ENCODE results near the gene TAS2R50. TPM values are rescaled to one million over a fixed set of nuclear protein-coding genes. Genes with fewer than 3 reads are reported as not detected.
"Not testable (repeated sequence)": the region's sequence is repeated elsewhere in the genome, so short reads cannot be mapped to it uniquely, and the experiment has no call there.

The TAS2R50 gene, protein sequence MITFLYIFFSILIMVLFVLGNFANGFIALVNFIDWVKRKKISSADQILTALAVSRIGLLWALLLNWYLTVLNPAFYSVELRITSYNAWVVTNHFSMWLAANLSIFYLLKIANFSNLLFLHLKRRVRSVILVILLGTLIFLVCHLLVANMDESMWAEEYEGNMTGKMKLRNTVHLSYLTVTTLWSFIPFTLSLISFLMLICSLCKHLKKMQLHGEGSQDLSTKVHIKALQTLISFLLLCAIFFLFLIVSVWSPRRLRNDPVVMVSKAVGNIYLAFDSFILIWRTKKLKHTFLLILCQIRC
- polyA plus RNA-seq (2013, experiment 1 of 2; ENCODE audit: insufficient read length) = not detected
- not detected for polyA plus RNA-seq (2013, experiment 2 of 2; ENCODE audit: insufficient read length)

DNA sequence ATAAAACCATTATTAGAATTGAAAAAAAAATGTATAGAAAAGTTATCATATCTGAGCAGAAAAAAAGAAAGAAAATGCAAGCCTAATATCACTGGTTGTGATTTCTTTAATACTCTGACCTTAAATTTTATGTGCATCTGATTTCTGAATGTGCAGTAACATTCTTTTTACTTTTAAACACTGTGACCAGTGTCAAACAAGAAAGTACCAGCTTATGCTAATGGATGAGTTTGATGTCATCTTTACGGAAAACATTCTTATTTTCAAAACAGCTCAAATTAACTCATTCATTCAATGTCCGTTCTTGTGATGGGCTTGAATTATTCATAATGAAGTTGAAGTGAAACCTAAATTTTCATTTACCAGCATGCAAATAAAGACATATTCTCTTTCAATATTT lies at the start of gene TAS2R50:
Gene TAS2R50 (minus strand): TSS at position 101 of the 400 bp plus-strand sequence. CDS start 52 bp downstream, at position 49.
- no peak for DNase-seq

DNA sequence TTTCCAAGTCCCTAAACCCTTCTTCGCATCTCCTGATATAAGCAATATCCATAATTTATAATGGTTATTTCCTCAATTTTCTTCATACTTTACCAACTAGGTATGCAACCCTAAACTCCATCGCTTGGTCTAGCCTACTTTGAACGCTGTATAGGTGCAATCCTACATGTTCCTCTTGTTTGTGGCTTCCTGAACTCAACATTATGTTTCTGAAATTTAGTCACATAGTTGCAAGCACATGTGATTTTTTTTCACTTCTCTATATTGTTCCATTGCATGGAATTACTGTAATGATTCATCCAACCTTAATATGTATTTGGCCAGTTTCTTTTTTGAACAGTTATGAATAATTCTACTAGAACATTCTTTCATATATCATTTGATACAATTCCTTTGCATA lies 47.2 kb upstream of the TAS2R50 start:
- not testable (repeated sequence) for DNase-seq

DNA sequence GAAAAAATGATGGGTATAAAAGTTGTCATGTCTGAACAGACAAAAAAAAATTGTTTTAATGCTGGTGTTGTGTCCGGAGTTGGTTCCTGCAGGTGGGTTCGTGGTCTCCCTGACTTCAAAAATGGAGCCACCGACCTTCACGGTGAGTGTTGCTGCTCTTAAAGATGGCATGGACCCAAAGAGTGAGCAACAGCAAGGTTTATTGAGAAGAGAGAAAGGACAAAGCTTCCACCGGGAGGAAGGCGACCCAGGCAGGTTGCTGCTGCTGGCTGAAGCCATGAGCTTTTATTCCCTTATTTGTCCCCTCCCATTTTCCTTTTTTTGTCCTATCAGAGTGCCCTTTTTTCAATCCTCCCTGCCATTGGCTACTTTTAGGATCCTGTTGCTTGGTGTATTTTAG lies 44.6 kb upstream of the TAS2R50 start, which contains the start of gene TAS2R31:
Gene TAS2R31 (minus strand): TSS at position 101 of the 400 bp plus-strand sequence. CDS start 72 bp downstream, at position 29.
- DNase-seq = no peak

DNA sequence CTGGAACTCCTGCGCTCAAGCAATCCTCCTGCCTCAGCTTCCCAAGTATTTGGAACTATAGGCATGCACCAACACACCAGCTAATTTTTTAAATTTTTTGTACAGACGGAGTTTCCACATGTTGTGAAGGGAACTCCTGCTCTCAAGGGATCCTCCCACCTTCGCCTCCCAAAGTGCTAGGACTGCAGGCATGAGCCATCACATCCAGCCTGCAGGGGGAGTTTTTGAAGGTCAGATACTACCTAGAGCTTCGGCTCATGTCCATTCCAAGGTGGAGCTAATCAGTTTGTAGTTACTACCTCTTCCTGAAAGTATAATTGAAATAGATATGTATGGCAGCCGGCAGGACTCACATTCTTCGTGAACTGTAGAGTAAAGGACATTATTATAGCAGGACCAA lies 39.4 kb upstream of the TAS2R50 start:
- DNase-seq = no peak

DNA sequence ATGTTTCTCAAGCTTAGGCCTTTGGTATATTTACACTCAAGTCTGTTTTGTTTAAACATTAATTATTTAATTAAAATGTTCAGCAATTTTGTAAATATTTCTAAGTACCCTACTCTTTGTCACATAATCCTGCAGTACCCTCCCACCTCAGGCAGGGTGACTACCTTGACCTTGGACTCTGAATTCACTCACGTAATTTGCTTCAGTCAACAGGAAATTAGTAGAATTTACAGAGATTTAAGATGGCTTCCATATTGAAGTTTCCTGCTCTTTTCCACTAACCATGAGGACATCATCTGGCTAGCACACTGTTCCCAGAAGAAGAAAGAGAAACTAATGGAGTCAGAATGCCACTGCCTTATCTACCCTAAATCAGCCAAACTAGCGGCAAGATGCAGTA lies 36.7 kb upstream of the TAS2R50 start:
- DNase-seq = no peak

DNA sequence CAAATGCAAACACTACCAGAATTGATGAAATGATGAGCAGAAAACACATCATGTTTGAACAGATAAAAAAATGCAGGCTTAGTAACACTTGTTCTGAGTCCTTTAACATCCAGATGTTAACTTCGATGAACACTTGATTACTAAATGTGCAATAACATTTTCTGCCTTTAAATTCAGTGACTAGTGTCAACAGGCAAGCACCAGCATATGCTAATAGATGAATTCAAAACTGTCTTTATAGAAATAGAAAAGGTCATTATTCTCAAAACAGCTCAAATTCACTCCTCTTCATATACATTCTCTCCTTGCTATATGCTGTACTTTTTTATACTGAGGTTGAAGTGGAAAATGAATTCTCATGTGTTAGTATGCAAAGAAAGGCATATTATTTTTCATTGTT lies 35.8 kb upstream of the TAS2R50 start, which contains the start of gene TAS2R19:
Gene TAS2R19 (minus strand): TSS at position 101 of the 400 bp plus-strand sequence. CDS start 49 bp downstream, at position 52.
- no peak for DNase-seq

DNA sequence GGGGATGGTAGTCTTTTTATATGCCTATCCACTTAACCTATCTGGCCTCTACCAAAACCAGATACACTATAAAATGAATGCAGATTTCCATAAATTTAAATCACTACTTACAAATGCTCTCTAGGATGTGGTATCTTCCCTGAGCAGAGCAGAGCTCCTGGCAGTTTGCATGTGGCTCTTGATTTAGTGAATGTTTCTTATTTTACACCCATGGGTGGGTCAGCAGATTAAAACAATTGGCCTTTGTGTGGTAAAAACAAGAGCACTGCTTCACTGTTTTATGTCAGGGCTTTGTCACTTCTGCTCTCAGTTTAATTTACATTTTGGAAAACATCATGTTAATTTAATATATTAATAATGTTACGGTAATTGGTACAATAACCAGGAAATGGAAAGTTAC lies 30.2 kb upstream of the TAS2R50 start:
- no peak for DNase-seq

DNA sequence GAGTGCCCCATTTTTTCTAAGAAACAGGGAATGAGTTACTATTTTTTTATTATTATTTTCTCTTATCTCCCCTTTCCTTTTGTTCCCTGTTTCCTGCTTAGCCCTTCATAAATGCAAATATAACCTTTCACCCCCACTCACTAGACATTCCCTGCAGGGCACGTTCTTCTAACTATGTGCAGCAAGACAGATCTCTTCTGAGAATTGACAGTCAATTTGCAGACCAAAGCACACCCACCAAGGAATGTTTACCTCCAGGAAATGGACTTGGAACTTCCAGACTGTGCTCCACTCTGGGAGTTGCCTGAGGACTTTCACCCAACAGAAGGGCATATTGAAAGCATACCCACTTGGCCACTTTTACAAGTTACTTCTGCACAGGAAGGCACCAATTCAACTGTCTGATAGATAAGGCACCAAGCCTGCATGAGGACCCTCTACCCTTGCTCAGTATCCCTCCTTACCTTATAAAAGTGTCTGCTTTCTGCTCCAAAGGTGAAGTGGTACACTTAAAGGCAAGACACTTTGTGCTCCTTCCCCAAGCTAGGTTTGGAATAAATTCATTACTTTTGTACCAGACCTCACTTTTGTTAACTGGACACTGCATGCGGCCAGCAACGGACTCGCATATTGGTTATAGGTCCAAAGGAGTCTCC lies 29.2 kb upstream of the TAS2R50 start:
- no peak for DNase-seq

DNA sequence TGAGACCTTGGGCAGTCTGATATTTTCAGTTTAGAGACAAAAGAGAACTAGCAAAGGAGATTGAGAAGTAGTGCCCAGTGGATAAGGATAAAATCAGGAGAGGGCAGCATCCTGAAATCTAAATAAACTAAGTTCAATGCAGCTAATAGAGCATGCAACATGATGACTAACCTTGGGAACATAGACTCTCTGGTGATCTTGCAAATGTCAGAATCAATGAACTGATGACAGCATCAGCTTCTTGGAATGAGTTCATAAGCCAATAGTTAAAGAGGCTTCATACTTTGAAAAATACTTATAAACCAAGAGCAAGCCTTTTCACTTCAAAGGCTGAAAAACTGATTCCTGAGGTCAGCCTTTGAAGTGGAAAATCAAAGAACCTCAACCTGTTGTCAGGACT lies 27.5 kb upstream of the TAS2R50 start:
- peak; percentile 9 for DNase-seq

DNA sequence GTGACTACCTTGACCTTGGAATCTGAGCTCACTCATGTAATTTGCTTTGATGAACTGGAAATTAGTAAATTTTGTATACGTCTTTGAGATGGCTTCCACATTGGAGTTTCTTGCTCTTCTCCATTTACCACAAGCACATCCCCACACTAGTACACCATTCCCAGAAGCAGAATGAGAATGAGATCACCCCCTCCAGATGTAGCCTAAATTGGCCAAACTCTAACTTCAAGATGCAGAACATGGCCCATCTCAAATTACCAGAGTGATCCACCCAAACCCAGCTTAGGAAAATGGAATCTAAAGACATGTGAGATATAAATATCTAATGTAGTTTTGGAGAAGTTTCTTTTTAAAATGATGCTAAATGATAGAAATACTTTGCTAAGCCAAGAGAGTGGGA lies 20.9 kb upstream of the TAS2R50 start:
- DNase-seq = no peak

DNA sequence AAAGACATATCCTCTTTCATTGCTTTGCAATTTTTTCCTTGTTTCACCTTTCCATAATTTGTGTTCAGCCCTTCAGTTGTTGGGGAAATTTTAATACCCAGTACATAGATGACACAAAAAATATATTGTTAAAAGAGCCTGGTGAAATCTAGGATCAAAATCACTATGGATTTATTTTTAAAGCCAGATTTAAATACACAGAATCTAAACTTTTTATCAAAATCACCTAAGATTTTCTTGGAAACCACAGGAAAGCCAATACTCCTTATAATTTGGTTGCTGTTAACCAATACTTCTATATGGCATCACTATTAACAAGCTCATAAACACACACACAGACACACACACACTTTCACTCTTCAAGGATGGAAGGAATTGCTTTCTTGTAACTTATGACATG lies 11.5 kb upstream of the TAS2R50 start, which contains the start of gene TAS2R20:
Gene TAS2R20 (minus strand): TSS at position 101 of the 400 bp plus-strand sequence. CDS start 429 bp downstream, outside the sequence.
- no peak for DNase-seq

DNA sequence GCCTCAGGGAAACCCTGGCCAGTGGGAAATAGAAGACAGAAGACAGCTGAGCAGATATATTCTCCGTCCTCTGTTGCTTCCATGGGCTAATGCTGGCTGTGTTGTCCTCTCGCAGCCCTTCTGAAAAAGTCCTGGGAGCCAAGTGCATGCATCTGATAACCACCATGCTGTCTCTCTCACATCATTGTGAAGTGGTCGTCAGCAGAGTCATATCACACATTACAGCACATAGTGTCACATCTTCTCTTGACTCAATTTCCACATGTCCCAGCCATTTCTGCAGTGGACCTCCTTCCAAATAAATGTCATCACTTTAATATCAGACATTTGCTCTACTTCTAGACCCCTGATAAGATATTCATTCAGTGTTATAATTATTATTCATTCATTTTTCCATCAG lies 7.6 kb upstream of the TAS2R50 start:
- no peak for DNase-seq

DNA sequence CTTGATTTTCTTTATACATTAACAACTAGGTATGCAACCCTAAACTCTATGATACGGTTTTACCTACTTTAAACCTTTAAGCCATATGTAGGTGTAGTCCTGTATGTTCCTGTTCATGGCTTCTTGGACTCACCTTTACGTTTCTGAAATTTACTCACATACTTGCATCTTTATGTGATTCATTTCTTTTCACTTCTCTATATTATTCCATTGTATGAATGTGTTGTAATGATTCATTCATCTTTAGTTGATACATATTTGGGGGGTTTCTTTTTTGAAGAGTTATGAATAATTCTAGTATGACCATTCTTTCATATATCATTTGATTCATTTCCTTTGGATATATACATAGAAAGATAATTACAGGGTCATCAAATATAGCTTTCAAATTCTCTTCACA lies 2.4 kb upstream of the TAS2R50 start:
- DNase-seq = no peak

DNA sequence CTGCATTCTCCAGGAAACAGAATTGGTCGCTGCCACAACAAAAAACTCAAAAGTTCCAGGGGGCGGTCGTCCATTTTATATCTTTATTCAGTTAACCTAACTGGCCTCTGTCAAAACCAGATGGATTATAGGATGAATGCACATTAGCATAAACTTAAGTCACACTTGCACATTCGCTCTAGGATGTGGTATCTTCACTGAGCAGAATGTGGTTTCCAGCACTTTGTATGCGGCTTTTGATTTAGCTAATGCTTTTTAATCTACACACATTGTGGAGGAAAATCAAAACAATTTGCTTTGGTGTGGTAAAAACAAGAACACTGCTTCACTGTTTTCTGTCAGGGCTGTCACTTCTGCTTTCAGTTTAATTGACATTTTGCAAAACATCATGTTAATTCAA lies 4.5 kb downstream of the TAS2R50 start:
- DNase-seq = no peak

DNA sequence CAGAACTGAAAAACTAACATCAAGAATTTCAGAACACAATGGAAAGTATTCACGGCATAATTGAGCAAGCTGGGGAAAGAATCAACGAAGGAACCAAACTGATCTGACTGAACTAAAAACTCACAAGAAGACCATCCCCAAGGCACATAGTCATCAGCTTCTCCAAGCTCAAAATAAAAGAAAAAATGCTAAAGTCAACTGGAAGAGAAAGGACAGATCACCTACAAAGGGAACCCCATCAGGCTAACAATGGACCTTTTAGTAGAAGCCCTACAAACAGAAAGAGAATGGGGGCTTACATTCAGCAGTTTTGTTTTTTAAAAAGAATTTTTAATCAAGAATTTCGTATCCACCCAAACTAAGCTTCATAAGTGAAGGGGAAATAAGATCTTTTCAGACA lies 11.7 kb downstream of the TAS2R50 start:
- DNase-seq = no peak

DNA sequence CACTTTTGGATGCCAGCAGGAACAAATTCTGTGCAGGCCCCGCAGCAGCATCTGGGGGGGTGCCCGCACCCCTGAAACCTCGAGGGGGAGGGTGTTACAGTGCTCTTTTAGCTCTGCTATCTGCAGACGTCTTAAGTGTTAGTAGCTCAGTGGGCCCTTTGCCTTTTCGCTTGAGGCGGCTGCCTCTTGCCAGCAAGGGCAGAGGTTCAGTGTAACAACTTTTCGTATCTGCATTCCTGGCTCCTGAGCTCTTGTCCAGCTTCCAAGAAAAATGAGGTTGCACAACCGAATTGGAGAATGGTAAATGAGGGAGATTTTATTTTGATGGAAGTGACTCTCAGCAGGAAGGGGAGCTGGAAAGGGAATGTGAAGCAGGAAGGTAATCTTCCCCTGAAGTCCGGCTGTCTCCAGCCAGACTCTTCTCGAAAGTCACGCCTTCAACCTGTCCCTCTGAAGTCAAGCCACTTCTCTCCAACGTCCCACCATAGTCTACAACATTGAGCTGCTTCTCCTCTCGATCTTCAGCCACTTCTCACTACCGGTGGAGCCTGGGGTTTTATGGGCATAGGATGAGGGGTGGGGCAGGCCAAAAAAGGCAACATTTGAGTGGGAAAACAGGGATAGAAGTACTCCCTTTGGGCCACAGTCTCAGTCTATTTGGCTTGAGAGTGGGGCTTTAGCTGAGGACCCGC lies 17.8 kb downstream of the TAS2R50 start:
- peak; percentile 34 for DNase-seq

DNA sequence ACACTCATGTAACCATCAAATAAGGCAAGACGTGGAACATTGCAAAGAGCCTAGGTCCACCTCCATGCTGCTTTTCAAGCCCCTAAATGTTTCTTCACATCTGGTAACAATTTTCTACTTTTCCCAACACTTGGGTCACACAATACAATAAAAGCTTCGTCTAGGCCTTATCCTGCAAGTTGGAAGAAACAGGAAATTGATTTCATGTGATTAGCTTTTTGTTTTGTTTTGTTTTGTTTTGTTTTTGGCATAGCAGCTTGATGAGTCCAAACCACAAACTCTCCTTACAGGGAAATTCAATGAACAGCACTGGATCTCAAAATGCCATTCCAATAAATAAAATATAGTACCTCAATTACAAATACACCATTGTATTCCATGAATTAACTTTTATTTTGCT lies 19.3 kb downstream of the TAS2R50 start:
- peak; percentile 48 for DNase-seq

DNA sequence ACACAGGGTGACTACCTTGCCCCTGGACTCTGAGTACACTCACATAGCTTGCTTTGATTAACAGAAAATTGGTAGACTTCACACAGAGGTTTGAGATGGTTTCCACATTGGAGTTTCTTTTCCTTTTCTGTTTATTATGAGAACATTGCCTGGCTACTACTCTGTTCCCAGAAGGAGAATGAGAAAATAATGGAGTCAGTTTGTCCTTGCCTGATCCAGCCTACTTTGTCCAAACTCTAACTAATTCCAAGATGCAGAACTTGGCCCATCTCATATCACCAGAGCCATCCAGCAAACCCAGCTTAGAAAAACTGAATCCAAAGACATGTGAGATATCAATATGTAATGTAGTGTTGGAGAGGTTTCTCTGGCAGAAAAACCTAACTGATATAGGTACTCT lies 20.4 kb downstream of the TAS2R50 start:
- no peak for DNase-seq

DNA sequence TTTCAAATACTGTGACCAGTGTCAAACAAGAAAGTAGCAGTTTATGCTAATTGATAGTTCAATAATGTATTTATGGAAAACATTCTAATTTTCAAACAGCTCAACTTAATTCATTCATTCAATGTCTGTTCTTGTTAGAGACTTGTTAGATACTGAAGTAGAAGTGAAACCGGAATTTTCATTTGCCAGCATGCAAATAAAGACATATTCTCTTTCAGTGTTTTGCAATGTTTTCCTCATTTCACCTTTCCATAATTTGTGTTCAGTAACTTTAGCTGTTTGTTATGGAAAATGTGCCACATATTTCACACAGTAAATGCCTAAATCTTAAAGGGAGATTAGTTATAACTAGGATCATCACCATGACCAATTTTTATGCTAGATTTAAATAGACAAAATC lies 21.2 kb downstream of the TAS2R50 start:
- no peak for DNase-seq

DNA sequence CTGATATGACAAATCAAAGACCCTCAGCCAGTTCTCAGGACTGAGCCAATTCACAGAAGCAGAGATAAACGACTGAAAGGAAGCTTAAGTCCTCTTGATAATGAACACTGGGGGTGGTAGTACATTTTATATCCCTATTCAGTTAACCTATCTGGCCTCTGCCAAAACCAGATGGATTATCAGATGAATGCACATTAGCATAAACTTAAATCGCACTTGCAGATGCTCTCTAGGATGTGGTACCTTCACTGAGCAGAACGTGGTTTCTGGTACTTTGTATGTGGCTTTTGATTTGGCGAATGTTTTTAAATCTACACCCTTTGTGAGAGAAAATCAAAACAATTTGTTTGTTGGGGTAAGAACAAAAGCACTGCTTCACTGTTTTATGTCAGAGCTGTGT lies 26.5 kb downstream of the TAS2R50 start:
- no peak for DNase-seq

DNA sequence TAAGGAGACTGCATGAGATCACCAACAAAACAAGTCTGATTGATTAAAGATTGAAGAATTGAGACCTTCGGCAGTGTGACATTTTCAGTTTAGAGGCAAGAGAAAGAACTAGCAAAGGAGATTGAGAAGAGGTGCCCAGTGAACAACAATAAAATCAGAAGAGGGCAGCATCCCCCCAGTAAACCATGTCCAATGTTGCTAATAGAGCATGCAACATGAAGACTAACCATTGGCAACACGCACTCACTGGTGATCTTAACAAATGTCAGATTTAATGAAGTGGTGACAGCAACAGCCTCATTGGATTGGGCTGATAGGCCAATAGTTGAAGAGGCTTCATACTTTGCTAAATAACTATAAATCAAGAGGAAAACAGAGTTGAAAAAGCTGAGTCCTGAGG lies 26.9 kb downstream of the TAS2R50 start:
- no peak for DNase-seq

DNA sequence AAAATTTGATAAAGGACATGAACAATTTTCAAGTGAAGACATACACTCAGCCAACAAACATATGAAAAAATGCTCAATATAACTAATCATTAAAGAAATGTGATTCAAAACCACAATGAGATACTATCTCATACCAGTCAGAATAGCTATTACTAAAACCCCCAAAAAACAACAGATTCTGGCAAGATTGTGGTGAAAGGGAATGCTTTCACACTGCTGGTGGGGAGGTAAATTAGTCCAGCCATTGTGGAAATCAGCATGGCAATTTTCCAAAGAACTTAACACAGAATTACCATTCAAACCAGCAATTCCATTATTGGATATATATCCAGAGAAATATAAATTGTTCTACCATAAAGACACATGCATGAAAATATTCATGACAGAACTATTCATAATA lies 29.0 kb downstream of the TAS2R50 start:
- DNase-seq = peak; percentile 60

DNA sequence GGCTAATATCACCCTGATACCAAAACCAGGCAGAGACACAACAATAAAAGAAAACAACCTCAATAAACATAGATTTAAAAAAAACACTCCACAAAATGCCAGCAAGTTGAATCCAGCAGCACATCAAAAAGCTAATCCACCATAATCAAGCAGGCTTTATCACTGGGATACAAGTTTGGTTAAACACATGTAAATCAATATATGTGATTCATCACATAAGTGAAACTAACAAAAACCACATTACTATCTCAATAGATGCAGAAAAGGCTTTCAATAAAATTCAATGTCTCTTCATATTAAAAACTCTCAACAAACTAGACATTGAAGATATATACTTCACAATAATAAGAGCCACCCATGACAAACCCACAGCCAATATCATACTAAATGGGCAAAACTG lies 30.6 kb downstream of the TAS2R50 start:
- DNase-seq = no peak
